NCI-H748 (cell line): ENCODE results near the gene ZNF595.
"Not testable (repeated sequence)": the region's sequence is repeated elsewhere in the genome, so short reads cannot be mapped to it uniquely, and the experiment has no call there.

Source experiments
- DNase-seq: peaks from one replicate; lab custom pipeline; 2025; ENCODE audit not compliant: unreplicated experiment; lab: John Stamatoyannopoulos, UW

Gene ZNF595

DNA sequence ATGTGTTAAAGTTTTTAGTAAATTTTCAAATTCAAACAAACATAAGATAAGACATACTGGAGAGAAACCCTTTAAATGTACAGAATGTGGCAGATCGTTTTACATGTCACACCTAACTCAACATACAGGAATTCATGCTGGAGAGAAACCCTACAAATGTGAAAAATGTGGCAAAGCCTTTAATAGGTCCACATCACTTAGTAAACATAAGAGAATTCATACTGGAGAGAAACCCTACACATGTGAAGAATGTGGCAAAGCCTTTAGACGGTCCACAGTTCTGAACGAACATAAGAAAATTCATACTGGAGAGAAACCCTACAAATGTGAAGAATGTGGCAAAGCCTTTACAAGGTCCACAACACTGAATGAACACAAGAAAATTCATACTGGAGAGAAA is 32.8 kb downstream of the ZNF595 start:
- no peak for DNase-seq

DNA sequence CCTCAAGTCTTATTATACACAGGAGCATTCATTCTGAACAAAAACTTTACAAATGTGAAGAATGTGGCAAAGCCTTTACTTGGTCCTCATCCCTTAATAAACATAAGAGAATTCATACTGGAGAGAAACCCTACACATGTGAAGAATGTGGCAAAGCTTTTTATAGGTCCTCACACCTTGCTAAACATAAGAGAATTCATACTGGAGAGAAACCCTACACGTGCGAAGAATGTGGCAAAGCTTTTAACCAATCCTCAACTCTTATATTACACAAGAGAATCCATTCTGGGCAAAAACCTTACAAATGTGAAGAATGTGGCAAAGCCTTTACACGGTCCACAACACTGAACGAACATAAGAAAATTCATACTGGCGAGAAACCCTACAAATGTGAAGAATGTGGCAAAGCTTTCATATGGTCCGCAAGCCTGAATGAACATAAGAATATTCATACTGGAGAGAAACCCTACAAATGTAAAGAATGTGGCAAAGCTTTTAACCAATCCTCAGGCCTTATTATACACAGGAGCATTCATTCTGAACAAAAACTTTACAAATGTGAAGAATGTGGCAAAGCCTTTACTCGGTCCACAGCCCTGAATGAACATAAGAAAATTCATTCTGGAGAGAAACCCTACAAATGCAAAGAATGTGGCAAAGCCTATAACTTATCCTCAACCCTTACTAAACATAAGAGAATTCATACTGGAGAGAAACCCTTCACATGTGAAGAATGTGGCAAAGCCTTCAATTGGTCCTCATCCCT is 33.6 kb downstream of the ZNF595 start:
- DNase-seq: not testable (repeated sequence)

DNA sequence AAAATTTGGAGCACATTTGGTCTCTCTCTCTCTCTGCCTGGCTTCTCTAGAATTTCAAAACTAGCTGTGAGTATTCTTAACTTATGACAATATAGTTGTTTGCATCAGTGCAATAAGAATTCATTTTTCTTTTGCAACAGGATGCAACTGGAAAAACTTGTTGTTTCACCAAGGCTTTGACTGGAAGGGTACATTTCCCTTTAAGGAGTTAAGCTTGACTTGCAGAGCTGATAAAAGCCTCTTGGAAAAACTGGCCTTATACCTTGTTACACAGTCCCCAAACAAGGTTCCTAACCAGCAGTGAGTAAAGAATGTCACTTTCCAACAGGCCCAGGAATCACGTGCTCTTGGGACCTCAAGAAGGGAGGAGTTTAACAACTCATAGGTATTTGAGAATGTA is 45.3 kb downstream of the ZNF595 start:
- DNase-seq: no peak

DNA sequence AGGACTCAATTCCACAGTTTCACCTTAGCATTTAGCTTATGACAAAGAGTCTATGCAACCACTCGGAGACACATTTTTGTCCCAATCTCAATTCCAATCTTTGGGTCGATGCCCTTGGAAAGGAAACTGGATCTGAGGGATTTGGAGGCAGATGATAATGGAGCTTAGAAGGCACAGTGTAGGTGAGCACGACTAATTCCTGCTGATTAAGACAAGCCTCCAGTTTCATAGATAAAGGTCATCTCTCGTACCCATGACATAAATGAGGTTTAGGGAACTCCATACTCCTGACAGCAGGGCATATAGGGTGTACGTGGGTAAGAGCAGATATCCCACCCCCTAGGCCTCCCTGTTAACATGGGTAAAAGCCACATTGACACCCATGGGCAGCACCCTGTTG is 46.7 kb downstream of the ZNF595 start:
- DNase-seq: no peak

DNA sequence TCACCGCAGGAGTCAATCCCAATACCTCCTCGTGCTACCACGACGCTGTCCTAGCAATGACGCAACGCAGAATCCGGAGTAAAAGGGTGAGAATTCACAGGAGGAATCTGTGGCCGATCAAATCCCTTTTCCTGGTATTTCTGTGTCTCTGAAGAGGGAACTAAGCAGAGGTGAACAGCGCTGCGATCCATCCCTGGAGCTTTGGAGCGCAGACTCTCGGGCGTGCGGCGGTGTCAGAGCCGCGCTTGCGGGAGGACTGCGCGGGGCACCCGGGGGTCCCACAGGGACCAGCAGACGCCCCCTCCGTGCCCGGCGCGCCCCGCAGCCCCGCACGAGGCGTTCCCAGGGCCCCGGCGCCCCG is 53.9 kb downstream of the ZNF595 start:
- no peak for DNase-seq

DNA sequence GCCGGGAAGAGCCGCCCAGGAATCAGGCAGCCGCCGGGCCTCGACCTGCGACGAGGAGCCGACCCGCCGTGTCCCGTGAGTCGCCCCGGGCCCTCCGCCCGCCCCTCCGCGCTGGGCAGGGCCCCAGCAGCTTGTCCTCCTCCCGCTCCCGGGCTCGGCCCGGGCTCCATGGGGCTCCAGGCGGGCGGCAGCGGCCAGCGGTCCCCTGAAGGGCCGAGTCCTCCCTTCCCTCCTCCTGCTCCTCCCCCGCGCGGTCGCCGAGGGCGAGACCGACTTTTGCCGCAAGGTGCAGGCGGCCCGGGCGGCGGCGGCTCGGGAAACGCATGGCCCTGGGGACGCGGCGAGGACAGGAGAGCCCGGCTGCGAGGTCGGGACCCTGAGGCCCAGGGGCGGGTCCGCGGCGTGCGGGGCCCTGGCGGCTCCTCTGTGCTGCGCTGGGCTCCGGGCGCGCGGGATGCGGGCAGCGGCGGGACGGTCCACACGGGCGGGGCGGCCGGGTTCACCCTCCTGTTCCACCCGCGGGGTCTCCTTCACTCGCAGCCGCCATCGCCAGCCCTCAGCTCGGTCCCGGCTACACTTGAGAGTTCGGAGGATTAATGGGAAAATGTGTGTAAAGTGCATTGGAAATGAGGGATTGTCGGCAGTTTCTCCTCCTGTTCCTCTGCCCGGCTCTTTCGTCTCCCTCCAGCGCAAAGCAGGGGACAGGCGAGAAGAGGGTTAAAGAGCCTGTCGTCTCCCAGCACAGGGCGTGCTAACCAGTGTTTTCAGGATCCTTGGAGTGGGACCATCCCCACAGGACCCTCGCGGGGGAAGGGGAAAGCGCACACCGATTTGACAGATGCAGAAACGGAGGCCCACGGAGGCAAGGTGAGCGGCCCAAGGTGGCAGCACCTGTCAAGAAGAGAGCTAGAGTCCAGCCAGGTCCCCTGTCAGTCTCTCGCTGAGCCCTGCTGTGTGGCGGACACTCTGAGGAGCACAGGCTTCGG is 54.6 kb downstream of the ZNF595 start:
- DNase-seq: no peak

DNA sequence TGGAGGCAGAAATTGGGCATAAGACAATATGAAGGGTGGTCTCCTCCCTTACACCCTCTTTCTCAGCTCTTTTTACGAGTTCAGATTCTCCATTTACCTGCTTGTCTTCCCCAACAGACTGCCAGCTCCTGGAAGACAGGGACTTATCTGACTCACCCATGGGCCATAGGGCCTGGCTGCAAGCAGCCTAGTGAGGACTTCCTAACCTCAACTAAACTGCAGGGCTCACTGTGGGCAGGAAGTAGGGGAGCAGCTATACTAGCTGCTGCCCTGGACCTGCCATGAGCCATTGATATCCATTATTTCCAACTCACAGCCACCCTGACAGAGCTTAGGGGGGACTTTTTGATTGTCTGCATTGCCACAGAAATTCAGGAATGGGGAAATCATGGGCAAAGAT is 59.6 kb downstream of the ZNF595 start:
- no peak for DNase-seq

DNA sequence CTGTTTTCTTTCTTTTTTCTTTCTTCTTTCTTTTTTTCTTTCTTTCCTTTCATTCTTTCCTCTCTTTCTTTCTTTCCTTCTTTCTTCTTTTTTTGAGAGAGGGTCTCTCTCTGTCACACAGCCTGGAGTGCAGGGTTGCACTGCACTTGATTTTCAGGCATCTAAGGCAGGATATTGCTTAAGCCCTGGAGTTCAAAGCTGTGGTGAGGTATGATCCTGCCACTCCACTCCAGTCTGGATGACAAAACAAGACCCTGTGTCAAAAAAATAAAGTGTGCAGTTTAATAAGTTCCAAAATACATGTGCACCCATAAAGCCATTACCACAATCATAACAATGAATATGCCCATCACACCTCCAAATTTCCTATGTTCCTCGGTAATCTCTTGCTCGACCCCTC is 60.6 kb downstream of the ZNF595 start:
- no peak for DNase-seq

DNA sequence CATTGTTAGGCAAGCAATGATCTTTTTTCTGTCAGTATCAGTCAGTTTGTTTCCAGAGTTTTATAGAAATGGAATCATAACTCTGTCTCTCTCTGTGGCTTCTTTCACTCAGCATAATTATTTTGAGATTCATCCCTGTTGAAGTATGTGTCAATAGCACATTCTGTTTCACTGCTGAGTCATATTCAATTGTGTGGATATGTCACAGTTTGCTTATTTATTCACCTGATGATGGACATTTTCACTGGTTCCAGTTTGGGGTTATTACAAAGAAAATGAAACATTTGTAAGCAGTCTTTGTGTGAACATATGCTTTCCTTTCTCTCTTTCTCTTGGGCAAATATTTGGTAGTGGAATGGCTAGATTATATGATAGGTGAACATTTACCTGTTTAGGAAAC is 61.0 kb downstream of the ZNF595 start:
- no peak for DNase-seq

DNA sequence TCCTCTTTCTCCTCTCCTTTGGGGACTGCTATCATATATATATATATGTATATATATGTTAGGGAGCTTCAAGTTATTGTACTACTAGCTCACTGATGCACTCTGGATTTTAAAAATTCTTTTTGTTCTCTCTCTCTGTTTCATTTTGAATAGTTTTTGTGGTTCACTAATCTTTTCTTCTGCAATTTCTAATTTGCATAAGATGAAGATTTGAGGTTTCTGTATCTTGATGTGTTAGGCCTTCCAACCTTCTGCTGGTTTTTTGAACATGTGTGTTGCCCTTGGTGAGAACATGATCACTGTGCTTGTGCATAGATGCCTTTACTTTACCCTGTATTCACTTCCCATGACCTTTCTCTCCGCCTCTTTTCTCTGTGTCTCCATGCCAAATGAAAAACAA is 63.4 kb downstream of the ZNF595 start:
- no peak for DNase-seq

DNA sequence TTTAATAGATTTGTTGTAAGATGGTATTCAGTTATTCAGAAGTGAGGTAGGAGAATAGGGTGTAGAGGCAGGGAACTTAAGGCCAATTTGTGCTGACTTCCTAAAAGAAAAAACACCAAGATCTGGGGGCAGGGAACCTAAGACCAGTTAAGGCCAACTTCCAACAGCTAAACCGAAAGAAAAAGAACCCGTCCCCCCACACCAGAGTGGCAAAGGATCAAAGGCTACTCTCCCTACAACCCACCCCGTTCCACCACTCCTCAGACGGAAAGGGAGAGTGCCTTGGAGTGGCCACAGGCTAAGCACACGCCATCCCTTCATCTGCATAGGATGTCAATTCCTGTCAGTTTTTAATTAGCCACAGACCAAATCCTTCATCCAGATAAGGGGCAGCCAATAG is 67.5 kb downstream of the ZNF595 start:
- no peak for DNase-seq

DNA sequence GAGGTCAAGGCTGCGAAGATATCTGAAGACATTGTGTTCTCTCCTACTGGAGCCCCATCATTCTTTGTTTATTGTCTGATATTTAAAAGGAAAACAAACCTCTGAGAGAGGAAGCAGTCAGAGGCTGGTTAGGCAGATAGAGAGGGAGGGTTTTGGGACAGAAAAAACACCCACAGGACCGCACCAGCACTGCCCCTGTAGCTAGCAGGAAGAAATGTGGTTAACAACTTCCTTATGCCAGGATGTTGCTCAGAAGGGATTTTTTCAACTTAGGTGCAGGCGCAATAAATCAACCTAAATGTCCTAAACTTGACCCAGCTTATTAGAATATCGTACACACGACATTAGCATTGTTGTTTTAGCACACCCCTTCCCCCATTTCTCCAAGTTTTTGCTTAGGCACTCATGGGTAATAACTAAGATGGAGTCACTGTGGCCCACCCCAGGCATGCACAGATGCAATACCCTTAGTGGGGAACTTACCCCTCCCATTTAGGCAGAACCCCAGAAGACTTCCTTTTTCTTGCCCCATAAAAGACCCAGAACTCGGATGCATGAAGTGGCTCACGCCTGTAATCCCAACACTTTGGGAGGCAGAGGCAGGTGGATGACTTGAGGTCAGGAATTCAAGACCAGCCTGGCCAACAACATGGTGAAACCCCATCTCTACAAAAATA is 68.4 kb downstream of the ZNF595 start:
- no peak for DNase-seq

DNA sequence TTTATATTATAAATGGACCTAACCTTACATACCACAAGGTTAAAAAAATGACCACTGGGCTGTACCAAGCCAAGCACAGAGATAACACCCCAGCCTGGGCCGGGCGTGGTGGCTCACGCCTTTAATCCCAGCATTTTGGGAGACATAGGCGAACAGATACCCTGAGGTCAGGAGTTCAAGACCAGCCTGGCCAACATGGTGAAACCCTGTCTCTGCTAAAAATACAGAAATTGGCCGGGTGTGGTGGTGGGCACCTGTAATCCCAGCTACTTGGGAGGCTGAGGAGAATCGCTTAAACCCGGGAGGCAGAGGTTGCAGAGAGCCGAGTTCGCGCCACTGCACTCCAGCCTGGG is 70.8 kb downstream of the ZNF595 start:
- DNase-seq: not testable (repeated sequence)

DNA sequence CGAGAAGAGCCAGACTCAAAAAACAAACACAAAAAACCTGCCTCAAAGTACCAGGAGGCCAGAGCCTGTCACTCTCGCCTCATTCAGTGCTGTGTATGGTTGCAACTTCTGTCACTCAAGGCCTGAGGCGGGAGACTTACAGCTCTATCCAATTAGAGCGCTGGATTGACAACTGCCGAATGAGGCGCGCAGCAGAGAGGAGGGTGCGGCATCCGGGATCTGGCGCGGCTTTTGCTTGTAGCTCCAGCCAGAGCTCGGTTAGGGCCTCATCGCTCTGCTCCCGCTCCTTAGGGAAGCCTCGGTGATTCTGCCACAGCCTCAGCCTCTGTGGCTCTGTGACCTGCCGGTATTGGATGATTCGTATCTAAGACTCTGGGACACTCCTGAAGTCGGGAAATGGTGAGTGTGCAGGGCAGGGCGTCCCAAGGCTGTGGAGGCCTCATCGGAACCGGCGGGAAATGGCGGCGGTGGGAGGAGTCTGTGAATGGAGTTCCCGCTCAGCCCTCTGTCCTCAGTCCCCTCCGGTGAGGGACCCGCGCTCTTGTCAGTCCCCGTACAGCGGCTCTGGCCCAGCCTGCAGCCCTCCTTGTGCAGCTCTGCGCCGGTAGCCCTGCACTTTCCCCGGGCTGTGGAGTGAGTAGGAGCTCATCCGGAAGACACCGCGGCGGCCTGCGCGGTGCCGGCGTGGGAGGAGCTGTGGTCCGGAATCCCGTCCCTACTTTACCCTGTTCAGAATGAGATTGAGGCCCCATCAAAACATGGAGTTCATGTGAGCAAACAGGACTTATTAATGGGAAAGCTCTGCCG is 71.4 kb downstream of the ZNF595 start, which contains the start of gene ZNF718:
Gene ZNF718 (plus strand): TSS at position 227 of the 807 bp plus-strand sequence. CDS start 170 bp downstream, at position 397.
- peak; percentile 0 for DNase-seq

DNA sequence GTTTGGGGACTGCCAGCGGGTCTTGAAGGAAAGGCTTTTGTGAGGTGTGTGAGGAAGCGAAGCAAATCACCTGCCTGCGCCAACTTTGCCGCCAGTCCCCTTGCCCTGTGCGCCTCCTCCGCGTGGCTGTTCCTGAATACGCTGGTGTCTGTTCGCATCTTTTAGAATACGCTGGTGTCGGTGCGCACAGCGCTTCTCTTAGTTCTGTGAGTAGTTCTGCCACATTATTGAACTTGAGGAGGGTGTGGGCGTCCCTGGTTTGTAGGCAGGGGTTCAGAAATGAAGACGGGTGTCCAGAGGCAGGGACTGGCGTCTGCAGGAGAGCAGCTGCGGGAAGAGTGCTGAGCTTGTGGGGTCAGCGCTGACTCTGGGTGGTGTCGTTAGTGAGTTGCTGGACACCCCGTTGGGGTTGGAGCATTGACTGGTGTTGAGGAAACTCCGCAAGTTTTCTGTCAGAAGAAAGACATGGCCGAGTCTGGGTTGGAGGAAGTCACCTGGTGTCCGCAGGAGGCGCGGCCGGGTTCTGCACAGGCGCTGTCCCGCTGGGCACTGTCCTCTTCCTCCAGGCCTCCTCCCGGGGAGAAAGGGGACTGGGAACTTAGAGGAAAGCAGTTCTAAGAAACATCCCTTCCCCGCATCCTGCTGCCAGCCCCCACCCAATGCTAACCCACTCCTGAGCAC is 72.1 kb downstream of the ZNF595 start:
- no peak for DNase-seq

DNA sequence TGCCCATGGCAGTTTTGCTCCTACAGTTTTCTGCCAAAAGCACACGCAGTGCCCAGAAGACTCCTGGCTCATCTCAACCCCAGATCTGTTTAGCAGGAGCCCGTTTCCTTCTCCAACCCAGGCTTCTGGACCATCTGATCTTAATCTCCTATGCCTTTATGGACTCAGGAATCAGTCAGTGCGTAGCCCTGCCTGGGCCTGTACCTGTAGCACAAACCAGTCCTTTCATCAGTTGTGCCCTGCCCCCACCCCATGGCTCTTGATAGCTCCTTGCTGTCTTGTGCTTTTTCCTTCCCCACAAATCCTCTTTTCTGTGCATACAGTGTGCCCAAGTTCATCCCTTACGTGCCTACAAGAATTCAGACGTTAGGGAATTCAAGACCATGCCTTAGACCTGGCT is 72.7 kb downstream of the ZNF595 start:
- no peak for DNase-seq

DNA sequence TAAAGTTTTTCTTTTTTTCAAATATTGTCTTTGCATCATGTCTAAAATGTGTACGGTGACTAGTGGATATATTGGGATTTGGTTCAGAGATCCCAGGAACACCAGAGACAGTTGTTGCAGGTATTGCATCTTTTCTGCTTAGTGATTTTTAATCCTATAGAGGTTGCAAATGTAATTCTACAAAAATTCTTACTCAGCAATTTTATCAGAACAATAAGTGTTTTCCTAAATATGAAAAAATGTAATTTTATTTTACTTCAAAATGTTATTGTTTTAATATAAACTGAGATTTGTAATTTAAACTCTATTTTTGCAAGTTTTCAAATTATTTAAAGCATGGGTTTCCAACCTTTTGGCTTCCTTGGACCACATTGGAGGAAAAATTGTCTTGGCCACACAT is 79.4 kb downstream of the ZNF595 start:
- DNase-seq: no peak
